HG02870 (cell line): ENCODE measurements around the gene FKBP4.

ENCODE experiments used
- ATAC-seq: cut with Tn5 transposase; IDR thresholded peaks from one replicate; pipeline ENCODE4 v1.9.1; 2021; ENCODE audit warnings: mild to moderate bottlenecking, moderate library complexity; ENCODE audit not compliant: unreplicated experiment

Gene FKBP4

GRCh38 chr12:2844786-2845185, 50.0 kb downstream of the FKBP4 start:
- ATAC-seq: no peak

- no peak for ATAC-seq
Observed at GRCh38 chr12:2845280-2845679, 50.5 kb downstream of the FKBP4 start.

DNA sequence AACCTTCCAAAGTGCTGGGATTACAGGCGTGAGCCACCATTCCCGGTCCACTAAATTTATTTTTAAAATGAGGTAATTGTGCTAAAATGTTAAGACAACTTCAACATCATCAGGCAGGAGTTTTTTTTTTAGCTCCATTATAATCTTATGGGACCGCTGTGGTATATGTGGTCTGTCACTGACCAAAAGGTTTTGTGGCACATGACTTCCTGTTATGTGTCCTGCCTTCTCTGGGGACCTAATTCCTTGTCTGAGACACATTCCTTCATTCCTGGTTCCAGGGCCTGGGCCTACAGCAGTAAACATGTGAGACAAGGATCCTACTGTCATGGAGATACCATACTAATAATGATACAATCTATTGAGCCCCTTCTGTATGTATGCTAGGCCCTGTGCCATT, 57.2 kb downstream of the FKBP4 start:
- no peak for ATAC-seq

GRCh38 chr12:2853626-2854025, 58.9 kb downstream of the FKBP4 start:
- no peak for ATAC-seq
